HG02623 (cell line): ENCODE measurements around the gene LFNG.
"Not testable (repeated sequence)": the region's sequence is repeated elsewhere in the genome, so short reads cannot be mapped to it uniquely, and the experiment has no call there.

ENCODE experiments used
- ATAC-seq: cut with Tn5 transposase; IDR thresholded peaks from one replicate; pipeline ENCODE4 v1.9.1; 2021; ENCODE audit warnings: moderate library complexity; ENCODE audit not compliant: unreplicated experiment

Gene LFNG

DNA sequence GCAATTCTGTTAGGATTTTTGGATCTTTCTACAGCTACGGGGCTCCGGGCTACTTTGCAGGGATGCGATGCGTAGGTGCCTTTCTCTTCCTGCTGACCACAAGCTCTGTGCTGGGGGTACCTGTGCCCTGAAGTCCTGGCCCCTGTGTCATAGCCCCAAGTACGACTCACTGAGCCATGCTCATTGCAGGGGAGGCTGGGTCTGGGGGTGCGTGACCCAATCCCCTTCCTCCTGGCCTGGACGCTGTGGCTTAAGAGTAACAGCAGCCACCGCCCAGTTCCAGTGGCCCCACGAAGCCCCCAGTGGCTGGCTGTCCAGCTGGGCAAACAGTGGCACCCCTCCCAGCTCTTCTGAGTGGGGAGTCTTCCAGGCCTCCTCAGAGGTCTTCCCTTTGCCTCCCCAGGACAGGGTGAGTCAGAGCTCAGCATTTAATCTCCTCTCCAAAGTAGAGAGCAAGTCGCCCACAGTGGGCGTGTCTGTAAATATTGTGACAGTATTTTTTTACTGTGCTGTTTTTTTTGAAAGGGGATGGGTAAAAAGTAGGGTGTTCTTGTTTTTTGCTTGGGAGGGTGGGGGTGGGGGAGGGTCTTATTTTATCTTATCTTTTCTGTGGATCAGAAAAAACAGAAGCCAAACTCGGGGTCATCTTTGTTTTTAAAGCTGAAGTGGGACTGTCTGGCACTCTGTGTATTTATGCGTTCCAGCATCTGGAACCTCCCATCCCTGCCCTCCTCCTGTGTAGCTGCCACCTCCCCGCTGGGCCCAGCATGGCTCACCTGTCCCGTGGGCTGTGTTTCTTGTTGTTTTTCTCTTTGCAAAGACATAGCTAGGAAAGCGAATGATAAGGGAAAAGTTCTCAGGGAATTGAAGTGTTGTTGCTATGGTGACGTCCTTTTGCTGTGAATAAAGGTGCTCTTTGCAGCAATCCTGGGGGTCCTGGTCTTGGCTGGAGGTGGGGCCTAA, 8.2 kb downstream of the LFNG start:
- ATAC-seq: no peak

DNA sequence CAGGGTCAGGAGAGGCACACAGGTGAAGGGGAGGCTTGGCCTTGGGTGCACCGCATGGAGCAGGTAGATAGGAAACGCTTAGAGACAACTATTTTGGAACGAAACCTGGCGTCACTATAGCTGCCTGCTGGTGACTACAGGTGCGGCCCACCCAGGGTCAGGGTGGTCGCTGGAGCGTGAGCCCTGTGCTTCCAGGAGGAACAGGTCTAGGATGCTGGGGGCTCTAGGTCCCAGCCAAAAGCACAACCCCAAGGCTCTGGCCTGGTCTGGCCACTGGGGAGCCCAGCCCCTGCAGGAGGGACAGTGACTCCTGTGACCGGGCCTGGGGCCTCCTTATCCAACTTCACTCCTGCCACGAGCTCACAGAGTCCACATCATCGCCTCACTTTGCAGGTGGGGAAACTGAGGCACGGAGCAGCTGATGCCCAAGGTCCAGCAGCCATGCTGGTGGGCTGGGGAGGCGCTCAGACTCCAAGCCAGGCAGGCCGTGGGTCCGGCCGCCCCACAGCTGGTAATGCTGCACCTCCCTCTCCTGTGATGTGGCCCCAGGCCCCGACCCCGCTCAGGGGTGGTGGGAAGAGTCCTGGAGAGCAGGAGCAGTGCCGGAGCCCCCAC, 9.0 kb downstream of the LFNG start:
- no peak for ATAC-seq

DNA sequence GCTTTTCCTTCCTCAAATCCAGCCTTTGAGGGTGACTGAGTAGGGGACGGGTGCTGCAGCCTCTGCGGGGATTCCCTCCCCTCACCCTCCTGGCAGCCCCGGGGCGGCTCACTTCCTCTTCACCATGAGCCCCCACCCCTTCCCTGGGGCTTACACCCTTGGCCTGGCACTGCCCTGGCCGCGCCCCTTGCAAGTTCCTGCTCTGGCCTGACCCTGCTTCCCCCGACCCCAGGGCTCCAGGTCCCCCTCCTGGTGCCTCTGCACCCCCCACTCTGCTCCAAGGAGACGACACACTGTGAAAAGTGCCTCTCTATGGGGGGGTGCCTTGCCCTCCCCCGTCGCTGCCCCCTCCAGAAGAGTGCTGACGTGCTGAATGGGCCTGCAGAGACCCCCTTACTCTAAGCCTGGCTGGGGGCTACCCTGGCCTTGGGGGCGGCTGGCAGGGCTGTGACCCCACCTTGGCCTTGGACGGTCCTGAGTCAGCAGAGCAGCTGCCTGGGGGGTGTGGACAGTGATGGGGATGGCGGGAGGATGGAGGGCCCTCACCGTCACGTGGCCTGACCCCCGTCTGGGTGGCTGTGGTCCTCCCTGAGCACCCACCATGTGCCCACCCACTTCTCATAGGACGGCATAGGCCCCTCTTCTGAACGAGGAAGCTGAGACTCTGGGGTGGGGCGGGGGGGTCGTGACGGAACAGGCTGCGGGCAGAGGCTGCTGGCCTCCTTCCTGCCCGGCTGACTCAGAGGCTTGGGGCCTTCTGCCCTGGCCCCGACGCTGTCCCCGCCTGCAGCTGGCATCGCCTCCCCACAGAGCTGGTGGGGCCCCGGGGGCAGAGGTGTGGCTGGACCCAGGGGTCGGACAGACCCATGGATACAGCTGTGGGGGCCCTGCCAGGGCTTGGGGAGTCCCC, 9.8 kb downstream of the LFNG start:
- no peak for ATAC-seq

DNA sequence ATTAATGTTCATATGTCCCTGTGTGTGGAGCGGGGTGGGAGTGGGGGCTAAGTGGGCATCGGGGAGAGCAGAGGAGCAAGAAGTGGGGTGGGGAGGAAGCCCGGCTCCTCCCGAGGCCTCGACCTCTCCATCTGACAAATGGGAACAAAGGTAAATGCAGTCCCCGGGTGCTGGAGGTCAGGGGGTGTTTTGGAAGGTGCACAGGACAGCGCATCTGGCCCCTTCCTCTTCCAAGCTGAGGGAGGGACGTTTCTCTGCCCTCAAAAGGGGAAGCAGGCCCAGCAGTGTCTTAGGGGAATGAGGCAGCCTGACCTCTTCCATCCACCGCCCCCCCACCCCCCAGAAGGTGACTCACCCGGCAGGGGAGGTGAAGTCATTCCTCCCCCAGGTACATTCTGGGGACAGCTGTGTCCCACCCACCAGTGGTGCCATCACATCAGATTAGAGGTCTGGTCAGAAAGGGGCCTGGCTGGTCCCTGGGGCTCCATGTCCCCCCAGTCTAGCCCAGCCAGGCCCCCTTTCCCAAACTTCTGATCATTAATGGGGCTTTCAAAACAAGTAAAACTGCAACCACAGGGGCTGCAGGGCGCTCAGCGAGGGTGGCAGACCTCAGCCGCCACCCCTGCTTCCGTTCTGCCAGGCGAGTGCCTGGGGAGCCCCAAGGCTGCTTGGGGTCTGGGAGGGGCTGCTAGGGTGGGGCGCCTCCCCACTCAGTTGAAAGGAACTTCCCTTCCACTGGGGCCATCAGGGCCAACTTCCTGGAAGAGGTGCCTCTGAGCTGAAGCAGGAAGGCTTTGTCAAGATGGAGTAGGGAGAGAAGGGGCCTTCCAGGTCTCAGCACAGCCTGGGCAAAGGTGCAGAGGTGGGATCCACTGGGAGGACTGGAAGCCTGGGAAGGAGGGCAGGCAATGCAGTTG, 10.8 kb downstream of the LFNG start:
- no peak for ATAC-seq

DNA sequence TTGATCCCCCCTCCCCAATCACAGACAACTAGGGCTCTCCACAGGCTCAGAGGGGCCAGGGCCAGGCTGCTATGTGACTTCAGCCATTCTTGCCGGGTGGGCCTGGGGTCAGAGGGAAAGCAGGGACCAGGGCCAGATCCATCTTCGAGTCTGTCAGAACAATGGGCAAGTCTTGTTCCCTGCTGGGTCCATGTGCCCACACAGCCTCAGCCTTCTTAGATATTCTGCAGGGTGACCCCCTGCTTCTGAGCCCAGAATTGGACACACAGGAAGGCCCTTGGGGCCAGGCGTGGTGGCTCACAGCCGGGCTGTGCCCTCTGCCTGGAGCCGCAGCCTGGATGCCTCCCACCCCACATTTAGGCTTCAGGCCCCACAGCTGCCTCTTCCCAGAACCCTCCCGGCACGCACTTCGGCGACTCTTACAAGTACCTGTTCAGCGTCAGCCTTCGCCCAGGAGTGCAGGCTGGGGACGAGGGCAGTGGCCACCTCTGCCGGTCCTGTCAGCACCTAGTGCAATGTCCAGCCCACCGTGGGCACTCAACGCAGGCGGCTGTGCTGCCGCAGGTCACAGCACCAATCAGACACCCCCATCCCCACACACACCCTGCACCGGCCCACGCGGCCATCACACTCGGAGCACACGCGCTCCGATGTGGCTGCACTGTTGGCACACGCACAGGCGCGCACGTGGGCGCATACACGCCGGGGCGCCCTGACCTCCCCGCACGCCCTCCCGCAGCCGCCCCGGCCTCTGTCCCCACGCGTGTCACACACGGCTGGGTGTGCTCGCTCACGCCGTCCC, 11.6 kb downstream of the LFNG start:
- ATAC-seq: not testable (repeated sequence)

DNA sequence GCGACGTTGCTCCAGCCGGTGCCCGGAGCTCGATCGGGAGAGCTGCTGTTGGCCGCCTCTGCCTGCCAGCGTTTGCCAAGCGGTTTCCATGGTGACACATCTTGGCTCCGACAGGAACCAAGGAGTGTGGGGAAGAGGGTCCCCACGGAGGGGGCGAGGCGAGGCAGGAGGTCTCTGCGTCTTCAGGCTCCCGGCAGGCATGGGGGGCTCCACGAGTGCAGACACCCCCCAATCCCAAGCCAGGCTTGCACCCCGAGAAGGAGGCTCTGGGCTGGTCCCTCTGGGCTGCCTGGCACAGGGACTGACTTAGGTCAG, 12.2 kb downstream of the LFNG start:
- ATAC-seq: not testable (repeated sequence)

DNA sequence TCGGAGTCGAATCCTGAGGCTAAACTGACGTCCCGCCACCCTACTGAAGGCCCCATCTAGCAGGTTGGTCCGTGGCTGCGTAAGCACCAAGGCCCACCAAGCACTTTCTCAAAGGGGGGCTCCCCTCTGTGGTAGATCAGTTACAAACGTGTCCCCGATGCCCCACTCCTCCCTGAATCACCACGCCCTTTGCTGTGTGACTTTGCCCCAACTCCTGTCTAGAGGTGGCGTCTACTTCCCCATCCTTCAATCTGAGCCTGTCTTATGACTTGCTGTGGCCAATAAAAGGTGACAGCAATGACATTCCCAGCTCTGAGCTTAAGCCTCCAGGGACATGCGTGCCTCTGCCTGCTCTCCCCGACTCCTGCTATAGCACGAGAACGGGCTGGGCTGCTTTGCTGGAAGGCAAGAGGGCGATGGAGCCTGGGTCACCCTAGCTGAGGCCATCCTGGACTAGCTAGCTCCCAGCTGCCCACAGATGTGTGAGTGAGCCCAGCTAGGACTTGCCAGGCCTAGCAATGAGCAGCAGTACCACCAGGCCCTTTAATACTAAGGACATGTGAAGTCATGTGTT, 12.7 kb downstream of the LFNG start:
- ATAC-seq: not testable (repeated sequence)

DNA sequence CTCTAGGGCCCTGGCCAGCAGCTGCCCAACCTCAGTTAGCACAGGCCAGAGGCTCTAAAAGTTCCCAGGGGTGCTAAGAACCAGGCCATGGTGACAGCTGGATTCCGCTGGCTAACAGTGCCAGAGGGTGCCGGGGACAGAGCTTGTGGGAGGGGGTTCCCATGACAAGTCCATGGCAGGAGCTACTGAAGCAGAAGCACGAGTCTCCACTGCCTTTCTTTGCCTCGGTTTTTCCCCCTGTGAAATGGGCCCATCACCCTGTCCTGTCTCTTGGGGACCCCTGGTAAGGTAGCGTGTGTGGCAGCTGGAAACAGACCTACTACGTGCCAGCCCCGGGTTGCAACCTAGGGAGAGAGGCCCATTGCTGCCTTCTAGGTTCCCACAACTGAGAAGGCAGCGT, 13.2 kb downstream of the LFNG start:
- ATAC-seq: not testable (repeated sequence)

DNA sequence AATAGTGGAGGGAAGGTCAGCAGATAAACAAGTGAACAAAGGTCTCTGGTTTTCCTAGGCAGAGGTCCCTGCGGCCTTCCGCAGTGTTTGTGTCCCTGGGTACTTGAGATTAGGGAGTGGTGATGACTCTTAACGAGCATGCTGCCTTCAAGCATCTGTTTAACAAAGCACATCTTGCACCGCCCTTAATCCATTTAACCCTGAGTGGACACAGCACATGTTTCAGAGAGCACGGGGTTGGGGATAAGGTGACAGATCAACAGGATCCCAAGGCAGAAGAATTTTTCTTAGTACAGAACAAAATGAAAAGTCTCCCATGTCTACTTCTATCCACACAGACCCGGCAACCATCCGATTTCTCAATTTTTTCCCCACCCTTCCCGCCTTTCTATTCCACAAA, 14.0 kb downstream of the LFNG start:
- ATAC-seq: not testable (repeated sequence)

DNA sequence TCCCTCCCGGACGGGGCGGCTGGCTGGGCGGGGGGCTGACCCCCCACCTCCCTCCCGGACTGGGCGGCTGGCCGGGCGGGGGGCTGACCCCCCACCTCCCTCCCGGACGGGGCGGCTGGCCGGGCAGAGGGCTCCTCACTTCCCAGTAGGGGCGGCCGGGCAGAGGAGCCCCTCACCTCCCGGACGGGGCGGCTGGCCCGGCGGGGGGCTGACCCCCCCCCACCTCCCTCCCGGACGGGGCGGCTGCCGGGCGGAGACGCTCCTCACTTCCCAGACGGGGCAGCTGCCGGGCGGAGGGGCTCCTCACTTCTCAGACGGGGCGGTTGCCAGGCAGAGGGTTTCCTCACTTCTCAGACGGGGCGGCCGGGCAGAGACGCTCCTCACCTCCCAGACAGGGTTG, 14.6 kb downstream of the LFNG start:
- ATAC-seq: not testable (repeated sequence)

DNA sequence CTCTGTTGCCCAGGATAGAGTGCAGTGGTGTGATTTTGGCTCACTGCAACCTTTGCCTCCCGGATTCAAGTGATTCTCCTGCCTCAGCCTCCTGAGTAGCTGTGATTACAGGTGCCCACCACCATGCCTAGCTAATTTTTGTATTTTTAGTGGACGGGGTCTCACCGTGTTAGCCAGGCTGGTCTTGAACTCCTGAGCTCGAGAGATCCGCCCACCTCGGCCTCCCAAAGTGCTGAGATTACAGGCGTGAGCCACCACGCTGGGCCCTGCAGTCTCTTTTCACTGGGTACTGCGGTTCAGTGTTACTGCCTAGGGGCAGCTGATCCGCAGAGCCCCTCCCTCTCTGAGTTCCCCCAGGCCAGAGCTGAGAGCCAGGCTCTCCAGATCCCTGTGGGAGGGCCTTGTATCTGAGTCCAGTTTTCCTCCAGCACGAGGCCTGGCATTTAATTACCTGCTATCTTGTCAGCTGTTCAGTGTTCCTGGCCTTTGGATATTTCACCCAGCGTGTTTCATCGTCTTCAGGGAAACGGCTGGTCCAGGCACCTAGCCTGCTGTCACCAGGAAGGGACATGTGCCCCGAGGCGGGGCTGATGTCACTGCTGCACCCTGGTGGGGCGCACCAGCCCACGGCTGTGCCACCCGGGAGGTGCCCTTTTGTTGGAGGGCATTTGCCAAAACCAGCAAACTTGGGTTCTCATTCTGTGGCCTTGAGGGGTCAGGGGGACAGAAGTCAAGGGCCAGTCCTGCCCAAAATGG, 16.5 kb downstream of the LFNG start:
- not testable (repeated sequence) for ATAC-seq

DNA sequence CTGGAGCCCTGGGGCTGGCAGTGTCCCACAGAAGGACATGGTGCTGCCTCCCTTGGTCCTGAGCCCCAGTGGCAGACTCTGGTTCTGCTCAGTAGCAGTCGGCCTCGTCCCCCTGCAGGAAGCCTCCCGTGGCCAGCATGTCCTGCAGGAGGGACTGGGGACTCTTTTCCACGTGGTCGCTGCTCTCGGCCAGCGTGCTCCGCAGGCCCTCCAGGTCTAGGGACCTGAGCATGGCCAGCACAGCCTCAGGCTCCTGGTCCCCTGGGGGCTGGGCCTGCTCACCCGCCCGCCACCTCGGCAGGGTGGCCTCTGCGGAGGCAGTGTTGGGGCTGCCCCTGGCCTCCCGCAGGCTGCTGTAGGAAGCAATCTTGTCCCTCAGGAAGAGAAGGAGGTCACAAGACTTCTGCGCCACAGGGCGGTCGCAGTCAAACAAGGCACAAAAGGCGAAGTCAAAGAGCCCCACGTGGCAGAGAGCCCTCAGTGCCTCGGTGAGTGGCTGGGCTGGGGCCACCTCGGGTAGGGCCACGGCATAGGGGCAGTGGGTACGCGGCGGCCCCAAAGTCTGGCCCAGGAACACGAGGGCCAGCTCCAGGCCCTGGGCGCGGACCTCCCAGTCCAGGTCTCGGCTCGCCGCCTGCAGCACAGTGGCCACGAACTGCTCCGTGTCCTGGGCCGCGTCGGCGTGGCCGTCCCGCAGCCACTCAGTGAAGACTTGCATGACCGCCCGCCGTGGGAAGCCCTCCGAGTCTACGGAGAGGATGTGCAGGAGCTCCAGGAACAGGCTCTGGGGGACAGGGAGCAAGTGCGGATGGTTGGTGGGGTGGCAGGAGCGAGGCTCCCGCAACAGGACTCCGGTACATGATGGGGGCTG, 18.6 kb downstream of the LFNG start:
- no peak for ATAC-seq

DNA sequence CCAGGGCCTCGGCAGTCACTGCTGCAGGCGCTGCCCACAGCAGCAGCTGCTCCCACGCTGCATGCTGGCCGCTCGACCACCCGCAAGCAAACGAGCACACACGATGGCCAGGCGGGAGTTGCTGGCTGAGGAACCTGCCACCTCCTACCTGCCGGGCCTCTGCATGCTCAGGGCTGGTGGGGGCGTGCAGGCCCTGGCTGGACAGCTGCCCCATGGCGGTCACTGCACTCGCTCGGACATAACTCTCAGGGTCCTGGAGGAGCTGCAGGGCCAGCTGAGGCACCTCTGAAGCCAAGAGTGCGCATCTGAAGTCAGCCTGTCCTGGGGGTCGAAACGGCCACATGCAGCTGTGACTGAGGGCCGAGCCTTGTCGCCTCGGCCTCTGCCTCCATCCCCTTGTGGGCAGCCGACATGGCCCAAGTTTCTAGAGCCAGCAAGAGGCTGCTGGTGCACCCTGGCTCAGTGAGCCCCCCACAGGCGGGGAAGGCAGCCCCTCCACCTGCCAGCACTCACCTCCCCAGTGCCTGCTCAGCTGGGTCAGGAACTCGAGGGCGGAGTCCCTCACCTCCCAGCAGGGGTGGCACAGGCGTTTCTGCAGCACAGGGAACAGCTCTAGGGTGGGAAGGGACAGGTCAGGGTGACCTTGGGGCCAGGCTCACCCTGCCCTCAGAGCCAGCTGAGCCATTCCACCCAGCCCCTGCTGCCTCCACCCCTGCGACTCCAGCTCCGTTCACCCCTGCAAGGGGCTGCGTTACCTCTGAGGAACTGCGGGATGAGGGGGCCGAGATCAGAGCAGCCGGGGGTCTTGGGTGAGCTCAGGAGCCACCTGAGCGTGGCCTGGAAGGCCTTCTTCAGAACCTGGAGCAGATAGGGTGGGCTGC, 19.7 kb downstream of the LFNG start:
- no peak for ATAC-seq

DNA sequence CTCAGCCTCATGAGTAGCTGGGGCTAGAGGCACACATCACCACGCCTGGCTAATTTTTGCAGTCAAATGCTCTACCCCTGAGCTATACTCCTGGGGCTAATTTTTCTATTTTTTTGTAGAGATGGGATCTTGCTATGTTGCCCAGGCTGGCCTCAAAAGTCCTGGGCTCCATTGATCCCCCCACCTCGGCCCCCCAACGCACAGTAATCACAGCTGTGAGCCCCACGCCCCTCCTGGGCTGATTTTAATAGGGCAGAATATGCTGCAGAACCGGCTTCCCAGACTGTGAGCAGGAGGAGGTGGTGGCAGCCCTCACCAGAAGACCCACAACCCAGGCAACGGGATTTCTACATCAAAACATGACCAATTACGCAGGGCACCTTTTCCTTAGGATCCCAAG, 20.6 kb downstream of the LFNG start:
- ATAC-seq: no peak

DNA sequence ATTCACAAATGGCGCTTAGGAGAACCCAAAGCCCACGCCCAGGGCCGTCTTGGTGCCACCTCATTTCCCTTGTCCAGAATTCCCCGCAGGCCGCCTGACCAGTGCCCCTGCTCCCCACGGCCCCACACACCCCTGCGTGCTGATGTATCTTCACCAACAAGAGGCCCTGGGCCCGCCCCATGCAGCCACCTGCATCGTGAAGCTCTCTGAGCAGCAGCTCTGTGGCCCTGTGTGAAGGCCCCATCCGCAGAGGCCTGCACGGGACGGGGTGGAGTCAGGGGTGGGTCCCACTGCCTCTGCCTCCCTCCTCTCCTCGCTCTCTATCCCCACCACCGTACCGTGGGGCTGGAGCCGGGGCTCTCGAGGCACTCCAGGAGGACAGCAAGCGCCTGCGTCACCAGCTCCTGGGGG, 21.1 kb downstream of the LFNG start:
- ATAC-seq: no peak

DNA sequence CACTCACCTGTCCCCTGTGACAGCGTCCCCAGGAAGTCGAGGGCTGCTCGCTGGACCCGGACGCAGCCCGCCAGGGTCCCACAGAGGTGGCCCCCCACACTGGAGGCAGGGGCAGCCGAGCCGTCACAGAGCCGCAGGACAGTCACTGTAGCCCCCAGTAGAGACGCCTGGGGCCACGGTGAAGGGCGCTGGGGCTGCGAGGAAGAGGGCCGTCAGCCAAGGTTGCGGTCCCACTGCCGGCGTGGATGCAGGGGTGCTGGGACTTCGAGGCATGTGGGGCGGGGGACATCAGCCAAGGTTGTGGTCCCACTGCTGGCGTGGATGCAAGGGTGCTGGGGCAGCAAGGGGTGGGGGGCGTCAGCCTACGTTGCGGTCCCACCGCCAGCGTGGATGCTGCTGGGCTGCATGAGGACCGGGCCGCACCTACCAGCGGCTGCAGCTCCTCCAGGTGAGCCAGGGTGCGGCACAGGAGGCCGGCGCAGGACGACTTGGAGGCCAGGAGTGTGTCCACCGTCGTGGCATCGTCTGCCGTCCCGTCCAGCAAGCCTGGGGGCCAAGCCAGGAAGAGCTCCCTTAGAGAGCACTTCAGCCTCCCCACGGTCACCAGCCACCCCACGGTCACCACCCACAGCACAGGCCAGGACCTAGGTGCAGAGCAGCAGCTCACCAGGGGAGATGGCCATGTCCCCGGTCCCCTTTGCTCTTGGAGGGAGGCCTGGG, 21.9 kb downstream of the LFNG start:
- no peak for ATAC-seq
